AG04450 (cell line): Measurements from ENCODE around the gene LRRC71. TPM values are rescaled to one million over a fixed set of nuclear protein-coding genes. Genes with fewer than 3 reads are reported as not detected.

Experiments
- CTCF ChIA-PET: fragments of 300-600, 350-600 bp; formaldehyde crosslinking; extraction: SDS; loops from one replicate; lab custom pipeline; 2022; ENCODE audit warnings: antibody characterized with exemption, inconsistent platforms; lab: Charles Lee
- POLR2A ChIA-PET: fragments of 350-600 bp; formaldehyde crosslinking; extraction: SDS; loops from one replicate; lab custom pipeline; 2021; ENCODE audit warnings: antibody characterized with exemption, inconsistent platforms; lab: Yijun Ruan, JAX
- DNase-seq: peaks from one replicate; pipeline ENCODE4 v3.0.0-alpha.2; 2011; ENCODE audit warnings: low read depth, low spot score
- H3K27ac ChIP-seq: one replicate; pipeline ENCODE4 v1.5.1; 2012; ENCODE audit warnings: low read depth, low read length, control low read depth
- H3K27me3 ChIP-seq: one replicate; pipeline ENCODE4 v1.6.0; 2012; ENCODE audit warnings: low read length; ENCODE audit not compliant: control insufficient read depth, insufficient read depth
- H3K4me3 ChIP-seq: 2 replicates; pipeline ENCODE4 v1.5.1; 2011; ENCODE audit warnings: mild to moderate bottlenecking, low read depth, low read length, control low read depth
- H3K9me3 ChIP-seq: 2 replicates; pipeline ENCODE4 v1.5.1; 2012; ENCODE audit warnings: low read length; ENCODE audit not compliant: control insufficient read depth, insufficient read depth
- CTCF ChIP-seq: IDR thresholded peaks from 2 replicates; pipeline ENCODE4 v1.5.1; 2011; ENCODE audit warnings: low read depth, low read length, control low read depth, inconsistent platforms
- polyA plus RNA-seq: library from polyadenylated mRNA; depleted of rRNA; stranded (reverse); fragments of >200 nt; gene quantifications from 2 replicates; pipeline ENCODE4 v1.2.3, GENCODE V29; 2011

LRRC71 gene
- polyA plus RNA-seq, 1 experiment = not detected

GRCh38 chr1:156897078-156897825 lies 23.2 kb upstream of the LRRC71 start:
- POLR2A ChIA-PET = interaction anchor here (0.6 kb wide), 1 partner anchor 22 kb away, joined by 7 read pairs; no protein-coding TSS in a partner anchor
- no peaks in the 10 kb centered on the region for H3K27me3 ChIP-seq

DNA sequence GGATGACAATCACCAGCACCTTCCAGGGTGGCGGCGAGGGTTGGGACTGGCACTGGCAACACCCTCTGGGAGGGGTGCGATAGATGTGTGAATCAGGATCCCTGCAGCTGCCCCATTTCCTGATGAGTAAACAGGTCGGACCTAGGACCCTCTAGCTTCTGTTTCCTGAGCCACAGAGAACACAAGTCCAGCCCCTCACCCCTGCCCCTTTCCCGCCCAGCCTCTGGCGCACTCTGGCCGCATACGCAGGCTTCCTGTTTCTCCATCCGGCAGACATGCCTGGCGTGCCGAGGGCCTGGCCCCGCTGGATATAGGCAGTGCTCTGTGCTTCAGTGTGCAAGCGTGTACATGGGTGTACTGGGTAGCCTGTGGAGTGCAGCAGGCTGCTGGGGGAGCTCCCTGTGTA lies 22.3 kb upstream of the LRRC71 start:
- Histone ChIP-seq H3K27me3 (no peaks in the 10 kb centered on the region), H3K4me3 (peak overlapping the region; percentile 20), H3K9me3 (no peaks in the 10 kb centered on the region; the same call in 1 of the 2 replicates), H3K27ac (peak overlapping the region; percentile 94)
- ChIA-PET POLR2A (no interaction called here), CTCF (interaction anchor here (1.4 to 1.9 kb wide), 6 partner anchors 12 to 209 kb away, joined by 3 to 7 read pairs (median 6); no protein-coding TSS in a partner anchor)
- DNase-seq = peak; percentile 24
- TF ChIP-seq CTCF = no peak

More at GRCh38 chr1:156897078-156897825, 23.2 kb upstream of the LRRC71 start:
- TF ChIP-seq CTCF = no peak
- Histone ChIP-seq H3K4me3 (peak overlapping the region; percentile 14), H3K27ac (peak overlapping the region; percentile 94), H3K9me3 (no peaks in the 10 kb centered on the region; the same call in 1 of the 2 replicates)
- CTCF ChIA-PET = interaction anchor here (1.2 to 1.9 kb wide), 8 partner anchors 12 to 208 kb away, joined by 3 to 7 read pairs (median 4); partner anchors contain the start of gene LRRC71
- DNase-seq = no peak

DNA sequence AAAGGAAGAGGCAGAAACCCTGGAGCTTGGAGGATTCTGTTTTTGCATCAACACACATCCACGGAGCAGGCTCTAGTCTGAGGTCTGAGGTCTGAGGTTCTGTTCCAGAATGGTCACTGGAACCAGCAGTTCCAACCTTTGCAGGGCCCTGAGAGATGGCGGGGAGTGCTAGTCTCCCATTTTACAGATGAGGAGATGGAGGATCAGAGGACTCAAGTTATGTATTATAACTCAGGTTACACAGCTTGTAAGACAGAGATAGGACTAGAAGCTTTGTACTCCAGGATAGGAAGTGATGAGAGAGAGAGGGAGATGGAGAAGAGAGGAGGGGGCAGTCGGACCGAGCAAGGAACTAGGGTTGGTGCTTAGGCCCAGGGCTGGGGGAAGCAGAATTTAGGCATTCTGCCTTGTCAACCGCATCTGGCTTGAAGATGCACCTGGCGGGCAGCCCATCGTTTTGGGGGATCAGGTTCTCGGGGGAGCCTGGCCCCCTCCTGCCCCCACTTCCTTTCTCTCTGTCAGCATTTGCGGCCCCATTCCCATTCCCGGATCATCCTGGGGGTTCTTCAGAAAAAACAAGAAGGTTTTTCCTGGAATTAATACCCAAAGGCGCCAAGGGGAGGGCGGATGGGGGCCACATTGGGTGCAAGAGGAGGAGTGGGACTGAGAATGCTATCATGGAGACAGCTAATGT lies 21.3 kb upstream of the LRRC71 start:
- no peak for TF ChIP-seq CTCF
- no peaks in the 10 kb centered on the region; the same call in 1 of the 2 replicates for H3K9me3 ChIP-seq
- ChIA-PET CTCF (interaction anchor here (1.4 to 1.9 kb wide), 7 partner anchors 9 to 210 kb away, joined by 3 to 9 read pairs (median 6); no protein-coding TSS in a partner anchor), POLR2A (no interaction called here)
- H3K27ac ChIP-seq = peak overlapping the region; percentile 94
- no peaks in the 10 kb centered on the region for H3K27me3 ChIP-seq
- no peak for DNase-seq
- no peak overlapping the region for H3K4me3 ChIP-seq

GRCh38 chr1:156899956-156900718 lies 20.3 kb upstream of the LRRC71 start:
- CTCF ChIA-PET = interaction anchor here (0.7 to 1.7 kb wide), 6 partner anchors 9 to 256 kb away, joined by 3 to 9 read pairs (median 4); partner anchors contain the start of gene LRRC71
- DNase-seq = no peak
- TF ChIP-seq CTCF = no peak
- Histone ChIP-seq H3K27ac (no peak overlapping the region), H3K27me3 (no peaks in the 10 kb centered on the region), H3K4me3 (no peak overlapping the region), H3K9me3 (no peaks in the 10 kb centered on the region; the same call in 1 of the 2 replicates)
- POLR2A ChIA-PET = no interaction called here
